Measurements from ENCODE around the gene PLCB2. TPM values are rescaled to one million over a fixed set of nuclear protein-coding genes. Genes with fewer than 3 reads are reported as not detected.

Gene PLCB2
- total RNA-seq, 2 donors from 2014 or later = 17.7 to 32.4 TPM

- Histone ChIP-seq H3K27ac (peak overlapping the region; percentile 93 to 99), H3K9me3 (no peaks in the 10 kb centered on the region), H3K4me3 (no peak overlapping the region), H3K36me3 (no peaks in the 10 kb centered on the region), H3K27me3 (replicated peaks; ENCODE audit: insufficient read depth) (no peaks in the 10 kb centered on the region), H3K4me1 (ENCODE audit: control insufficient read depth in 1 of 2, low read depth in 2 of 2) (peaks cover 40 to 57% of the 10 kb centered on the region in 2 donors)
- TF ChIP-seq CTCF (IDR thresholded peaks at IDR 0.05) = no peak
- ATAC-seq (ENCODE audit: insufficient number of reproducible peaks, low FRiP score, low read depth) (no peak), DNase-seq (ENCODE audit: low spot score) (no peak)
These were observed 36.5 kb upstream of the PLCB2 start for GRCh38 chr15:40344217-40344616.

GRCh38 chr15:40343512-40343911 is 35.8 kb upstream of the PLCB2 start:
- H3K9me3 ChIP-seq = no peaks in the 10 kb centered on the region
- H3K4me3 ChIP-seq = no peak overlapping the region
- DNase-seq (ENCODE audit: low spot score) (peak; percentile 53), ATAC-seq (ENCODE audit: insufficient number of reproducible peaks, low FRiP score, low read depth) (peak; percentile 16)
- H3K36me3 ChIP-seq = no peaks in the 10 kb centered on the region
- H3K4me1 ChIP-seq (ENCODE audit: control insufficient read depth in 1 of 2, low read depth in 2 of 2) = peaks cover 47 to 64% of the 10 kb centered on the region in 2 donors
- H3K27me3 ChIP-seq (replicated peaks; ENCODE audit: insufficient read depth) = no peaks in the 10 kb centered on the region
- H3K27ac ChIP-seq = peak overlapping the region; percentile 93 to 99
- TF ChIP-seq CTCF (IDR thresholded peaks at IDR 0.05) = no peak

GRCh38 chr15:40342416-40343320 is 34.9 kb upstream of the PLCB2 start:
- no peak for ATAC-seq (ENCODE audit: insufficient number of reproducible peaks, low FRiP score, low read depth)
- H3K27me3 ChIP-seq (replicated peaks; ENCODE audit: insufficient read depth) = no peaks in the 10 kb centered on the region
- H3K36me3 ChIP-seq = no peaks in the 10 kb centered on the region
- no peak overlapping the region for H3K4me3 ChIP-seq
- peak overlapping the region; percentile 93 to 99 for H3K27ac ChIP-seq
- H3K4me1 ChIP-seq (ENCODE audit: control insufficient read depth in 1 of 2, low read depth in 2 of 2) = peaks cover 56 to 72% of the 10 kb centered on the region in 2 donors
- no peak for DNase-seq (ENCODE audit: low spot score)
- no peak for TF ChIP-seq CTCF (IDR thresholded peaks at IDR 0.05)
- H3K9me3 ChIP-seq = no peaks in the 10 kb centered on the region

- no peaks in the 10 kb centered on the region for H3K27me3 ChIP-seq (replicated peaks; ENCODE audit: insufficient read depth)
- H3K27ac ChIP-seq = peak within 1 kb of the TSS; percentile 93 to 99
- H3K9me3 ChIP-seq = no peaks in the 10 kb centered on the region
- peak; percentile 6 for TF ChIP-seq CTCF (IDR thresholded peaks at IDR 0.05)
- ATAC-seq (ENCODE audit: insufficient number of reproducible peaks, low FRiP score, low read depth) = peak; percentile 45
- no peaks in the 10 kb centered on the region for H3K36me3 ChIP-seq
- peak within 1 kb of the TSS; percentile 67 for H3K4me3 ChIP-seq
- DNase-seq (ENCODE audit: low spot score) = peak; percentile 83
- peaks cover 73 to 90% of the 10 kb centered on the region in 2 donors for H3K4me1 ChIP-seq (ENCODE audit: control insufficient read depth in 1 of 2, low read depth in 2 of 2)
These were observed 33.1 kb upstream of the PLCB2 start, which contains the start of gene CCDC9B for GRCh38 chr15:40340740-40341400. CCDC9B (minus strand) TSS chr15:40340939; CDS start chr15:40340819, 120 bp downstream.

Measured in thoracic aorta (tissue), 2 donors.